Esophagus squamous epithelium (tissue), 5 donors: Measurements from ENCODE around the gene WRAP53. TPM values are rescaled to one million over a fixed set of nuclear protein-coding genes. Genes with fewer than 3 reads are reported as not detected.

ENCODE experiments used
- DNase-seq: peaks from one replicate; lab custom pipeline; 2025; lab: John Stamatoyannopoulos, UW
- H3K27ac ChIP-seq, 4 donors: fragments of 200-600 bp; sonication (generic); one replicate each; pipeline ENCODE4 v1.5.1; 2016 to 2019; ENCODE audit warnings: mild to moderate bottlenecking in 1 of 4
- H3K27me3 ChIP-seq, 4 donors: fragments of 200-600 bp; sonication (generic); 1 replicate in 3 of 4; 2 replicates in 1 of 4; pipeline versions ENCODE4 v1.5.1 to v1.6.0; 2017 to 2021; ENCODE audit warnings: antibody characterized with exemption in 1 of 4
- H3K36me3 ChIP-seq, 3 donors: fragments of 200-600 bp; sonication (generic); one replicate each; pipeline ENCODE4 v1.5.1; 2016 to 2019
- H3K4me1 ChIP-seq, 3 donors: fragments of 200-600 bp; sonication (generic); one replicate each; pipeline ENCODE4 v1.5.1; 2017 to 2019
- H3K4me3 ChIP-seq, 4 donors: fragments of 200-600 bp; sonication (generic); 1 replicate in 3 of 4; 2 replicates in 1 of 4; pipeline ENCODE4 v1.5.1; 2016 to 2019; ENCODE audit warnings: mild to moderate bottlenecking in 2 of 4, moderate library complexity in 1 of 4
- H3K9me3 ChIP-seq, 3 donors: fragments of 200-600 bp; sonication (generic); one replicate each; pipeline ENCODE4 v1.5.1; 2016 to 2019
- CTCF ChIP-seq, 6 experiments: fragments of 450-650 bp in 4 of 6; fragments of 200-600 bp in 2 of 6; sonication (generic) in 2 of 6; IDR thresholded peaks; one replicate each; pipeline ENCODE4 v1.5.1; 2016 to 2019; ENCODE audit warnings: antibody characterized with exemption in 6 of 6, mild to moderate bottlenecking in 4 of 6, moderate library complexity in 4 of 6
- POLR2A ChIP-seq, 4 donors: fragments of 450-650 bp; IDR thresholded peaks; one replicate each; pipeline ENCODE4 v1.6.1; 2017; ENCODE audit warnings: antibody characterized with exemption in 4 of 4, mild to moderate bottlenecking in 4 of 4, moderate library complexity in 3 of 4
- WGBS, 2 donors: methylation state at CpG; one replicate each; pipeline ENCODE4 v1.1.5; 2018; 5-methylcytosine and 5-hydroxymethylcytosine counted together
- intact Hi-C: fragments of 100-400 bp; cut with DNase I; formaldehyde crosslinking; loops from one replicate; pipeline ENCODE4 v1.15.0; 2022
- total RNA-seq, 4 donors: library from RNA; depleted of rRNA; stranded (reverse); fragments of >200 nt; gene quantifications; one replicate each; pipeline ENCODE4 v1.1.0, GENCODE V29; 2016
- donor health status: DM: yes; HTN: yes; CAD: no.

Gene WRAP53
- total RNA-seq, 4 donors from 2014 or later, result 3.5 to 6.0 (median 3.8) TPM

- no peak overlapping the region for H3K4me3 ChIP-seq
- no peak for DNase-seq
- no peaks in the 10 kb centered on the region for H3K9me3 ChIP-seq
- peaks cover 0 to 33% (median 9%) of the 10 kb centered on the region in 4 donors for H3K27me3 ChIP-seq
- H3K36me3 ChIP-seq, result peaks cover 0 to 33% (median 7%) of the 10 kb centered on the region in 3 donors
- intact Hi-C loops, result no loop called here
- no peak for TF ChIP-seq CTCF (IDR thresholded peaks at IDR 0.05)
- TF ChIP-seq POLR2A (IDR thresholded peaks at IDR 0.05), result no peak
- WGBS, 2 donors, result 92 to 95% methylated on average over 7 of the region's 7 CpGs
- H3K4me1 ChIP-seq, result peaks cover 16 to 21% (median 19%) of the 10 kb centered on the region in 3 donors
- H3K27ac ChIP-seq, result no peak overlapping the region
Observed at GRCh38 chr17:7700510-7700909, 12.2 kb downstream of the WRAP53 start.

GRCh38 chr17:7701681-7702080, 13.4 kb downstream of the WRAP53 start:
- WGBS, 2 donors, result 83 to 90% methylated on average over 2 to 6 of the region's 14 CpGs

GRCh38 chr17:7702776-7703175, 14.5 kb downstream of the WRAP53 start:
- 70% methylated on average over 2 of the region's 13 CpGs; no CpG with 5 or more reads in 1 of the 2 donors for WGBS, 2 donors
- H3K27ac ChIP-seq, result no peak overlapping the region
- H3K27me3 ChIP-seq, result peaks cover 0 to 56% (median 10%) of the 10 kb centered on the region in 4 donors
- H3K36me3 ChIP-seq, result peaks cover 0 to 27% (median 7%) of the 10 kb centered on the region in 3 donors
- TF ChIP-seq CTCF (IDR thresholded peaks at IDR 0.05) (no peak), POLR2A (IDR thresholded peaks at IDR 0.05) (no peak)
- peaks cover 19 to 28% (median 20%) of the 10 kb centered on the region in 3 donors for H3K4me1 ChIP-seq
- intact Hi-C loops, result no loop called here
- no peak overlapping the region for H3K4me3 ChIP-seq
- no peaks in the 10 kb centered on the region for H3K9me3 ChIP-seq
- no peak for DNase-seq

More at GRCh38 chr17:7701681-7702080, 13.4 kb downstream of the WRAP53 start:
- H3K4me3 ChIP-seq, result no peak overlapping the region
- no peak overlapping the region for H3K27ac ChIP-seq
- no peaks in the 10 kb centered on the region for H3K9me3 ChIP-seq
- peaks cover 0 to 27% (median 7%) of the 10 kb centered on the region in 3 donors for H3K36me3 ChIP-seq
- peaks cover 0 to 45% (median 10%) of the 10 kb centered on the region in 4 donors for H3K27me3 ChIP-seq
- no peak for DNase-seq
- intact Hi-C loops, result no loop called here
- no peak for TF ChIP-seq CTCF (IDR thresholded peaks at IDR 0.05)
- TF ChIP-seq POLR2A (IDR thresholded peaks at IDR 0.05), result no peak
- peaks cover 19 to 28% (median 20%) of the 10 kb centered on the region in 3 donors for H3K4me1 ChIP-seq

GRCh38 chr17:7703584-7704479, 15.6 kb downstream of the WRAP53 start:
- peak overlapping the region in 2 of 4 donors; percentile 49 to 69 for H3K4me3 ChIP-seq
- 34 to 40% methylated on average over 18 to 21 of the region's 24 CpGs for WGBS, 2 donors
- H3K27ac ChIP-seq, result no peak overlapping the region
- intact Hi-C loops, result no loop called here
- no peak for DNase-seq
- TF ChIP-seq POLR2A (IDR thresholded peaks at IDR 0.05) (no peak), CTCF (IDR thresholded peaks at IDR 0.05) (no peak)
- no peaks in the 10 kb centered on the region for H3K9me3 ChIP-seq
- peaks cover 0 to 67% (median 10%) of the 10 kb centered on the region in 4 donors for H3K27me3 ChIP-seq
- peaks cover 0 to 27% (median 7%) of the 10 kb centered on the region in 3 donors for H3K36me3 ChIP-seq
- peaks cover 19 to 28% (median 20%) of the 10 kb centered on the region in 3 donors for H3K4me1 ChIP-seq
